ENCODE data around the gene LAYN.
A peak's percentile ranks its signal among the peaks of the same experiment; 100 is the strongest.

The LAYN gene

GRCh38 chr11:111550258-111550657, 9.7 kb downstream of the LAYN start:
- no peak for ATAC-seq
- TF ChIP-seq ARNTL (CRISPR knock-in tag; IDR thresholded peaks at IDR 0.05; ENCODE audit: borderline replicate concordance, low read depth), result no peak
- no peak for TF ChIP-seq CREB5 (CRISPR knock-in tag; IDR thresholded peaks at IDR 0.05; ENCODE audit: low read depth)
- no peak for TF ChIP-seq ZNF8 (CRISPR knock-in tag; IDR thresholded peaks at IDR 0.05)
- no peak for TF ChIP-seq TCF4 (CRISPR knock-in tag; IDR thresholded peaks at IDR 0.05; ENCODE audit: borderline replicate concordance)
- TF ChIP-seq TOX (CRISPR knock-in tag; IDR thresholded peaks at IDR 0.05; ENCODE audit: borderline replicate concordance), result no peak
- no peak for TF ChIP-seq POU6F1 (CRISPR knock-in tag; IDR thresholded peaks at IDR 0.05; ENCODE audit: borderline replicate concordance, low read depth)
- TF ChIP-seq GLIS3 (CRISPR knock-in tag; IDR thresholded peaks at IDR 0.05), result no peak
- no peak for TF ChIP-seq TSHZ2 (CRISPR knock-in tag; IDR thresholded peaks at IDR 0.05)
- no peak for TF ChIP-seq ZNF565 (CRISPR knock-in tag; conservative IDR thresholded peaks at IDR 0.05; ENCODE audit: low read depth)
- TF ChIP-seq CSRNP3 (CRISPR knock-in tag; IDR thresholded peaks at IDR 0.05), result no peak
- no peak for TF ChIP-seq ZFP3 (CRISPR knock-in tag; IDR thresholded peaks at IDR 0.05)
- no peak for TF ChIP-seq SNAI2 (CRISPR knock-in tag; IDR thresholded peaks at IDR 0.05)
- no peak for TF ChIP-seq PPARA (CRISPR knock-in tag; IDR thresholded peaks at IDR 0.05; ENCODE audit: borderline replicate concordance)
- TF ChIP-seq ZC3H10 (CRISPR knock-in tag; IDR thresholded peaks at IDR 0.05), result no peak
- no peak for TF ChIP-seq ESRRG (CRISPR knock-in tag; IDR thresholded peaks at IDR 0.05)
- no peak for TF ChIP-seq RARB (CRISPR knock-in tag; IDR thresholded peaks at IDR 0.05)
- TF ChIP-seq BACH2 (CRISPR knock-in tag; IDR thresholded peaks at IDR 0.05; ENCODE audit: borderline replicate concordance), result no peak

- no peak for TF ChIP-seq ZNF565 (CRISPR knock-in tag; conservative IDR thresholded peaks at IDR 0.05; ENCODE audit: low read depth)
- TF ChIP-seq ZNF70 (CRISPR knock-in tag; IDR thresholded peaks at IDR 0.05), result no peak
- TF ChIP-seq CSDC2 (CRISPR knock-in tag; IDR thresholded peaks at IDR 0.05), result no peak
- no peak for TF ChIP-seq OSR1 (CRISPR knock-in tag; IDR thresholded peaks at IDR 0.05)
- TF ChIP-seq ISL1 (CRISPR knock-in tag; IDR thresholded peaks at IDR 0.05), result no peak
- no peak for TF ChIP-seq TCF4 (CRISPR knock-in tag; IDR thresholded peaks at IDR 0.05; ENCODE audit: borderline replicate concordance)
- no peak for TF ChIP-seq ZFP3 (CRISPR knock-in tag; IDR thresholded peaks at IDR 0.05)
- no peak for TF ChIP-seq BACH2 (CRISPR knock-in tag; IDR thresholded peaks at IDR 0.05; ENCODE audit: borderline replicate concordance)
- no peak for TF ChIP-seq POU6F1 (CRISPR knock-in tag; IDR thresholded peaks at IDR 0.05; ENCODE audit: borderline replicate concordance, low read depth)
- TF ChIP-seq ARNTL (CRISPR knock-in tag; IDR thresholded peaks at IDR 0.05; ENCODE audit: borderline replicate concordance, low read depth), result no peak
- ATAC-seq, result no peak
Measured at GRCh38 chr11:111554532-111554931, 14.0 kb downstream of the LAYN start.

- ATAC-seq, result no peak; the same call in 2 of the 3 replicates
- 0 out of 2 replicates have a peak, but pooled peaks have one; percentile 2 for TF ChIP-seq ZC3H10 (CRISPR knock-in tag; IDR thresholded peaks at IDR 0.05)
- no peak for TF ChIP-seq ZFP3 (CRISPR knock-in tag; IDR thresholded peaks at IDR 0.05)
Measured at GRCh38 chr11:111555255-111555654, 14.7 kb downstream of the LAYN start.
